HG02759 (cell line): ENCODE measurements around the gene RBM33.
A peak's percentile ranks its signal among the peaks of the same experiment; 100 is the strongest.
"Not testable (repeated sequence)": the region's sequence is repeated elsewhere in the genome, so short reads cannot be mapped to it uniquely, and the experiment has no call there.

Experiments used
- ATAC-seq: cut with Tn5 transposase; IDR thresholded peaks from one replicate; pipeline ENCODE4 v1.9.1; 2021; ENCODE audit warnings: mild to moderate bottlenecking, moderate library complexity; ENCODE audit not compliant: unreplicated experiment

The RBM33 gene

GRCh38 chr7:155644178-155644970, at the start of gene RBM33:
RBM33 (plus strand) TSS chr7:155644661; CDS start chr7:155644877, 216 bp downstream.
- peak; percentile 88 for ATAC-seq

GRCh38 chr7:155594961-155595366, 49.5 kb upstream of the RBM33 start:
- ATAC-seq, result no peak

- no peak for ATAC-seq
Measured at GRCh38 chr7:155597753-155598140, 46.7 kb upstream of the RBM33 start.

- ATAC-seq, result peak; percentile 75
Measured at GRCh38 chr7:155598810-155599210, 45.7 kb upstream of the RBM33 start.

GRCh38 chr7:155602156-155602555, 42.3 kb upstream of the RBM33 start:
- no peak for ATAC-seq

GRCh38 chr7:155602750-155603149, 41.7 kb upstream of the RBM33 start:
- no peak for ATAC-seq

- no peak for ATAC-seq
Measured at GRCh38 chr7:155603205-155603857, 41.1 kb upstream of the RBM33 start.

- no peak for ATAC-seq
Measured at GRCh38 chr7:155603858-155604503, 40.5 kb upstream of the RBM33 start.

GRCh38 chr7:155604504-155604997, 39.9 kb upstream of the RBM33 start:
- no peak for ATAC-seq

- no peak for ATAC-seq
Measured at GRCh38 chr7:155609185-155609584, 35.3 kb upstream of the RBM33 start.

GRCh38 chr7:155610633-155611193, 33.7 kb upstream of the RBM33 start:
- ATAC-seq, result no peak

GRCh38 chr7:155611808-155612447, 32.5 kb upstream of the RBM33 start:
- no peak for ATAC-seq

- ATAC-seq, result no peak
Measured at GRCh38 chr7:155612658-155613057, 31.8 kb upstream of the RBM33 start.

GRCh38 chr7:155615085-155615484, 29.4 kb upstream of the RBM33 start:
- not testable (repeated sequence) for ATAC-seq

GRCh38 chr7:155618708-155619633, 25.5 kb upstream of the RBM33 start:
- no peak for ATAC-seq

GRCh38 chr7:155619634-155620271, 24.7 kb upstream of the RBM33 start:
- ATAC-seq, result no peak

- ATAC-seq, result no peak
Measured at GRCh38 chr7:155620497-155620896, 24.0 kb upstream of the RBM33 start.

- no peak for ATAC-seq
Measured at GRCh38 chr7:155621418-155621980, 23.0 kb upstream of the RBM33 start.

- ATAC-seq, result no peak
Measured at GRCh38 chr7:155624412-155624811, 20.0 kb upstream of the RBM33 start.
